ENCODE data around the gene CARD8. TPM values are rescaled to one million over a fixed set of nuclear protein-coding genes. Genes with fewer than 3 reads are reported as not detected.

CARD8 gene
- total and polyA plus RNA-seq, 10 of the 15 experiments (the other 5 are each of a cell fraction or from before 2014, with no cell fraction given): 39.8 to 69.8 (median 46.1) TPM

GRCh38 chr19:48303866-48304265 lies 48.2 kb upstream of the CARD8 start:
- in situ Hi-C loops (cut with MboI) (no loop called here), intact Hi-C loops (cut with micrococcal nuclease; ENCODE audit: unreplicated experiment) (no loop called here)
- WGBS (ENCODE audit: insufficient coverage, insufficient replicate concordance, low lambda C conversion rate, missing lambda C conversion rate): 60% methylated on average over 19 of the region's 19 CpGs
- POLR2A ChIA-PET: no interaction called here
- no peak overlapping the region for H3K27ac ChIP-seq (ENCODE audit: control insufficient read depth, insufficient read depth)
- no peak overlapping the region for H3K9ac ChIP-seq (ENCODE audit: control insufficient read depth, insufficient read depth, low read length)
- no peaks in the 10 kb centered on the region for H3K4me1 ChIP-seq (ENCODE audit: control insufficient read depth, insufficient read depth, low read length)
- ATAC-seq (no peak), FAIRE-seq (no peak), DNase-seq (ENCODE audit: low read depth, low spot score) (no peak)
- H3K27me3 ChIP-seq (replicated peaks in 1 of 2; ENCODE audit: control insufficient read depth in 2 of 2, insufficient read depth in 2 of 2, low read length in 1 of 2): no peaks in the 10 kb centered on the region; a peak in 1 of 4 replicates
- RAD21 ChIA-PET (ENCODE audit: unreplicated experiment): no interaction called here
- no peaks in the 10 kb centered on the region for H3K36me3 ChIP-seq (ENCODE audit: control insufficient read depth in 2 of 2, insufficient read depth in 2 of 2, low read length in 1 of 2)
- H2AFZ ChIP-seq (ENCODE audit: control insufficient read depth, low read depth, low read length): no peak overlapping the region
- CTCF ChIA-PET: no interaction called here
- BruUV-seq (replicated peaks): no TSS peak
- no peaks in the 10 kb centered on the region for H3K9me3 ChIP-seq (replicated peaks; ENCODE audit: control insufficient read depth, insufficient read depth, low read length)
- no peak overlapping the region for H3K4me2 ChIP-seq (ENCODE audit: control insufficient read depth, insufficient read depth)
- TF ChIP-seq MEF2B (IDR thresholded peaks at IDR 0.05; ENCODE audit: partially characterized antibody, poor library complexity, severe bottlenecking): no peak
- TF ChIP-seq BCL3 (IDR thresholded peaks at IDR 0.05; ENCODE audit: borderline replicate concordance, insufficient read depth, low read depth, low read length, poor library complexity, severe bottlenecking): no peak
- TF ChIP-seq TAF1 (IDR thresholded peaks at IDR 0.05; ENCODE audit: borderline replicate concordance, low read depth, low read length): no peak
- no peak for TF ChIP-seq MXI1 (IDR thresholded peaks at IDR 0.05; ENCODE audit: low read depth, low read length)
- TF ChIP-seq IKZF2 (IDR thresholded peaks at IDR 0.05): no peak
- no peaks in the 10 kb centered on the region for H3K79me2 ChIP-seq (ENCODE audit: control insufficient read depth, insufficient read depth, low read length)
- H4K20me1 ChIP-seq (ENCODE audit: control insufficient read depth, insufficient read depth): no peaks in the 10 kb centered on the region
- H3K4me3 ChIP-seq: no peak overlapping the region
- SMC1A ChIA-PET (ENCODE audit: uncharacterized antibody, unreplicated experiment): no interaction called here

- H3K4me3 ChIP-seq: no peak overlapping the region
- in situ Hi-C loops (cut with MboI): no loop called here
- no peak overlapping the region for H3K4me2 ChIP-seq (ENCODE audit: control insufficient read depth, insufficient read depth)
- RAD21 ChIA-PET (ENCODE audit: unreplicated experiment): no interaction called here
- SMC1A ChIA-PET (ENCODE audit: uncharacterized antibody, unreplicated experiment): no interaction called here
- no TSS peak for BruUV-seq (replicated peaks)
- no peak for ATAC-seq
- no peak for FAIRE-seq
- 20% methylated on average over 6 of the region's 13 CpGs for WGBS (ENCODE audit: insufficient coverage, insufficient replicate concordance, low lambda C conversion rate, missing lambda C conversion rate)
- no peak overlapping the region for H2AFZ ChIP-seq (ENCODE audit: control insufficient read depth, low read depth, low read length)
- no peaks in the 10 kb centered on the region for H3K79me2 ChIP-seq (ENCODE audit: control insufficient read depth, insufficient read depth, low read length)
- no peaks in the 10 kb centered on the region for H3K9me3 ChIP-seq (replicated peaks; ENCODE audit: control insufficient read depth, insufficient read depth, low read length)
- no peak overlapping the region for H3K27ac ChIP-seq (ENCODE audit: control insufficient read depth, insufficient read depth)
- no peaks in the 10 kb centered on the region for H3K4me1 ChIP-seq (ENCODE audit: control insufficient read depth, insufficient read depth, low read length)
- DNase-seq (ENCODE audit: low read depth, low spot score): no peak
- intact Hi-C loops (cut with micrococcal nuclease; ENCODE audit: unreplicated experiment): no loop called here
- H3K9ac ChIP-seq (ENCODE audit: control insufficient read depth, insufficient read depth, low read length): no peak overlapping the region
- CTCF ChIA-PET: no interaction called here
- no peaks in the 10 kb centered on the region for H4K20me1 ChIP-seq (ENCODE audit: control insufficient read depth, insufficient read depth)
- H3K36me3 ChIP-seq (ENCODE audit: control insufficient read depth in 2 of 2, insufficient read depth in 2 of 2, low read length in 1 of 2): no peaks in the 10 kb centered on the region
- no peaks in the 10 kb centered on the region; a peak in 1 of 4 replicates for H3K27me3 ChIP-seq (replicated peaks in 1 of 2; ENCODE audit: control insufficient read depth in 2 of 2, insufficient read depth in 2 of 2, low read length in 1 of 2)
- POLR2A ChIA-PET: no interaction called here
- no peak for TF ChIP-seq CEBPZ (IDR thresholded peaks at IDR 0.05; ENCODE audit: low read depth, low read length)
- no peak for TF ChIP-seq REST (IDR thresholded peaks at IDR 0.05; ENCODE audit: low read depth, low read length)
- TF ChIP-seq HDAC2 (IDR thresholded peaks at IDR 0.05): no peak
Observed at GRCh38 chr19:48303367-48303766, 47.7 kb upstream of the CARD8 start.

Data from GM12878 (cell line).